Esophagus squamous epithelium (tissue), 4 donors: Measurements from ENCODE around the gene USP11.
A peak's percentile ranks its signal among the peaks of the same experiment; 100 is the strongest.

ENCODE experiments used
- POLR2A ChIP-seq, 4 donors: fragments of 450-650 bp; IDR thresholded peaks; one replicate each; pipeline ENCODE4 v1.6.1; 2017; ENCODE audit warnings: antibody characterized with exemption in 4 of 4, mild to moderate bottlenecking in 4 of 4, moderate library complexity in 3 of 4
- TF ChIP-seq, protein P1 (sequence below), 6 experiments: fragments of 450-650 bp in 4 of 6; fragments of 200-600 bp in 2 of 6; sonication (generic) in 2 of 6; IDR thresholded peaks; one replicate each; pipeline ENCODE4 v1.5.1; 2016 to 2019; ENCODE audit warnings: antibody characterized with exemption in 6 of 6, mild to moderate bottlenecking in 4 of 6, moderate library complexity in 4 of 6

DNA sequence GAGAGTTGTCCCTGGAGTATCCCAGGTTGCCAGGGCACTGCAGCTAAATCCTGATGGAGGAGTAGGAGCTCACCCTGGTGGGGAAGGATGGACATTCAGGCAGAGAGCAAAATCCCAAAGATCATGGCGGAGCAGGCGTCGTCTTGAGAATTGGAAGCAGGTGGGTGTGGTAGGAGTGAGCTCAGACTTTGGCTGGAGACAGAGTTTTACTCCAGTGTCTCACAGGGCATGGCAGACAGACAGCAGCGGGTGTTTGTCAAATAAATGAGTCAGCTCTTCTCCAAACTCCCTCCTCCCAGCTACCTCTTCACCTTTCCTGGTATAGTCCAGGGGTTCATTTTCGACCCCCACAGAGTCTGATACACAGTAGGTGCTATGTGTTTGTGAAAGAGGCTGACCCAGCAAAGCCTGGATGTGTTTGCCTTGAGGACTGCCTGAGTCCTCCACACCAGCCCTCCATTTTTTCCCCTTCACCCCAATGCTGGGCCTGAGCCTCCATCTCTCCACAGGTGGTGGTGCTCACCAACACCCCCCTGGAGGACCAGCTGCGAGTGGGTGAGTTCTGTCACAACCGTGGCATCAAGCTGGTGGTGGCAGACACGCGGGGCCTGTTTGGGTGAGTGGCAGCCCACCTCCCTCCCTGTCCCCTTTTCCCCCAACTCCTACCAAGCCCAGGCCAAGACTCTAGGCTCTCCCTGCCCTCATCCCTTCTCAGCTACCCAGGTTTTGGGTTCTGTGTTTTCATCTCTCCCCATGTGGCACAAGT is 32.2 kb upstream of the USP11 start:
- TF ChIP-seq POLR2A (IDR thresholded peaks at IDR 0.05): no peak
- TF ChIP-seq, protein P1, sequence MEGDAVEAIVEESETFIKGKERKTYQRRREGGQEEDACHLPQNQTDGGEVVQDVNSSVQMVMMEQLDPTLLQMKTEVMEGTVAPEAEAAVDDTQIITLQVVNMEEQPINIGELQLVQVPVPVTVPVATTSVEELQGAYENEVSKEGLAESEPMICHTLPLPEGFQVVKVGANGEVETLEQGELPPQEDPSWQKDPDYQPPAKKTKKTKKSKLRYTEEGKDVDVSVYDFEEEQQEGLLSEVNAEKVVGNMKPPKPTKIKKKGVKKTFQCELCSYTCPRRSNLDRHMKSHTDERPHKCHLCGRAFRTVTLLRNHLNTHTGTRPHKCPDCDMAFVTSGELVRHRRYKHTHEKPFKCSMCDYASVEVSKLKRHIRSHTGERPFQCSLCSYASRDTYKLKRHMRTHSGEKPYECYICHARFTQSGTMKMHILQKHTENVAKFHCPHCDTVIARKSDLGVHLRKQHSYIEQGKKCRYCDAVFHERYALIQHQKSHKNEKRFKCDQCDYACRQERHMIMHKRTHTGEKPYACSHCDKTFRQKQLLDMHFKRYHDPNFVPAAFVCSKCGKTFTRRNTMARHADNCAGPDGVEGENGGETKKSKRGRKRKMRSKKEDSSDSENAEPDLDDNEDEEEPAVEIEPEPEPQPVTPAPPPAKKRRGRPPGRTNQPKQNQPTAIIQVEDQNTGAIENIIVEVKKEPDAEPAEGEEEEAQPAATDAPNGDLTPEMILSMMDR (IDR thresholded peaks at IDR 0.05): peak in 5 of 6 experiments; percentile 7 to 53 (median 17)
